ENCODE measurements around the gene ZNF532. TPM values are rescaled to one million over a fixed set of nuclear protein-coding genes. Genes with fewer than 3 reads are reported as not detected.
"Not testable (repeated sequence)": the region's sequence is repeated elsewhere in the genome, so short reads cannot be mapped to it uniquely, and the experiment has no call there.

The ZNF532 gene
- total RNA-seq, 1 experiment from 2014 or later = 21.0 TPM

DNA sequence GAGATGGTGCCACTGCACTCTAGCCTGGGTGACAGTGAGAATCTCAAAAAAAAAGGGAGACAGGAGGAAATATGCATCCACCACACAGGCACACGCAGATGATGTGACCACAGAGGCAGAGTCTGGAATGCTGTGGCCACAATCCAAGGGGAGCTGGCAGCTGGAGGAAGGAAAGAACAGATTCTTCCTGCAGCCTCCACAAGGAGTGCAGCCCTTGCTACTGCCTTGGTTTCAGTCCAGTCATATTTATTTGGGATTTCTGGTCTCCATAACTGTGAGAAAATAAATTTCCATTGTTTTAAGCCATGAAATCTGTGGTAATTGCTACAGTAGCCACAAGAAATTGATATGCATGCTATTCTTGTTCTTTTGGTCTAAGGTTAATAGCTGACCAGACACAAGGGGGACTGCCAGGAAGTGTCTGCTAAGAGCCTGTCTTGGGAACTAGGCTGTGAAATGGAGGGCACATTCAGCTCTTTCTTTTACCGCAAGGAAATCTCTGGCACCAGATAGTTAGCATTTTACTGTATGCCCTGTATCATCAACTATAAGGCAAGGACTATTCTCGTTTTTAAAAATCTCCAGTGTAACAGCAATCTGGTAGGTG, 141.9 kb downstream of the ZNF532 start:
- no peak for DNase-seq (ENCODE audit: low read depth)
- in situ Hi-C loops (cut with HindIII; ENCODE audit: low pct_unique_long_range_greater_than_20kb, low sequenced_read_pairs) = no loop called here

DNA sequence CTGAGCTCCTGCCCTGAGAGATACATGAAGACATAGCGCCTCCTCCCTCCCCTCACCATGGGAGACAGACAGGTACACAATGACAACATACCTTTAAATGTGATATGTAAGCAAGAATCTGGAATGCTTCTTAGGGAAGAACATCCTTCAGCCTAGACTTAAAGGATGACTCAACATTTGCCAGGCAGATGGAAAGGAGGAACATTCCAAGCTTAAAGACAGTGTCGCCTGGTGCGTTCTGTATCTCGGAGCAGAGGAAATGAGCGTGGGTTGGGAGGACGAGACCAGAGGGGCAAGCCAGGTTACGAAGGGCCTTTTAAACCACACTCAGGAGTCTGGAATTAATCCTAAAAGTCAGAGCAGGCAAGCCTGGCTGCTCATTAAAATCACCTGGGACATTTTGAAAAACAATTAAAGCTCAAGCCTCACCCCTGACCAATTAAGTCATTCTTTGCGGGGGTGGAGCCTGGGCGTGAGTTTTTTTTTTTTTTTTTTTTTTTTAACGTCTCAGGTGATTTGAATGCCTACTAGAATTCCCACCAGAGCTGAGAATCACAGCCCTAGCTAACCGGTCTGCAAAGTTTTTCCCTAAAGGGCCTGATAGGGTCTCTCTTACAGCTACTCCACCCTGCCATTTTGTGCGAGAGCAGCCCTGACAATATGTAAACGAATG, 143.8 kb downstream of the ZNF532 start:
- peak; percentile 31 for DNase-seq (ENCODE audit: low read depth)
- in situ Hi-C loops (cut with HindIII; ENCODE audit: low pct_unique_long_range_greater_than_20kb, low sequenced_read_pairs) = no loop called here

DNA sequence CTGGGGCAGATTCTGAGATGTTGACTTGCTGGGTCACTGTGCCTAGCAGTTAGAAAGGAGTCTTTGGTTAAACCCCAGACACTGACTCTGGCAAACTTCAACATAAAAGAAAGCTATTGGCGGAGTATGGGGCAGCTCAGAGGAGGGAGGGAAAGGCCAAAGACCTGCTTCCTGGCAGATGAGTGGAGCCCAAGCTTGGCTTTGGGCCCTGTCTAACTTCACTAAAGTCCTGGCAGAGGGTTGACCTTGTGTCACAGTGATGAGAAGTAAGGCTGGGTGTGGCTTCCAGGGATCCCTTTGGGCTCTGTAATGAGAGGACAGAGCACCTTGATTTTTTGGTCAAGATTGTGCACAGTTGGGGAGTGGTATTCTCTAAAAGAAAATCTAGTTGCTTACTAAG, 145.2 kb downstream of the ZNF532 start:
- DNase-seq (ENCODE audit: low read depth) = no peak

DNA sequence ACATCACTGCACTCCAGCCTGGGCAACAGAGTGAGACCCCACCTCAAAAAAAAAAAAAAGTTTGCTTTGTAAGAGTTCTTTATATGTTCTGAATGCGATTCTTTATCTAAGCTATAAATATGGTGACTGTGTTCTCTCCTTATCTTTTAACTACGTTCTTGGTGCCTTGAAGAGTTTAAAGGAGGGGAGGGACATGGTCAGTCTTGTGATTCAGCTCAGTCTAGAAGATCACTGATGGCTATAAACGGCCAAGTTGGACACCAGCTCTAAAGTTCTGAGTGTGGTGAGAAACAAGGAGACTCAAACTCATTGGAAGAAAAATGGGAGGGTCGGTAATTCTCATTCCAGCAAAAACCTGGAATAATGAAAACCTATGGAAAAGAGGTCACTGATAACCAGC, 146.6 kb downstream of the ZNF532 start:
- in situ Hi-C loops (cut with HindIII; ENCODE audit: low pct_unique_long_range_greater_than_20kb, low sequenced_read_pairs) = no loop called here
- no peak for DNase-seq (ENCODE audit: low read depth)

More for the DNA sequence above, 145.2 kb downstream of the ZNF532 start:
- in situ Hi-C loops (cut with HindIII; ENCODE audit: low pct_unique_long_range_greater_than_20kb, low sequenced_read_pairs) = no loop called here

DNA sequence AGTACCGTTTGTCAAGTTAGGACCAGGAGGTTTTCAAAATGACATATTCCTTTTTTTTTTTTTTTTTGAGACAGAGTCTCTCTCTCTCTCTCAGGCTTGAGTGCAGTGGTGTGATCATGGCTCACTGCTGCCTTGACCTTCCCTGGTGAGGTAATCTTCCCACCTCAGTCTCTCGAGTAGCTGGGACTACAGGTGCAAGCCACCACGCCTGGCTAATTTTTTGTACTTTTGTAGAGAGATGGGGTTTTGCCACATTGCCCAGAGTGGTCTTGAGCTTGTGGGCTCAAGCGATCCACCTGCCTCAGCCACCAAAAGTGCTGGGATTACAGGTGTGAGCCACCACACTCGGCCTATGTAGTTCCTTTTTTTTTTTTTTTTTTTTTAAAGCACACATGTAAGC, 147.1 kb downstream of the ZNF532 start:
- no peak for DNase-seq (ENCODE audit: low read depth)
- in situ Hi-C loops (cut with HindIII; ENCODE audit: low pct_unique_long_range_greater_than_20kb, low sequenced_read_pairs) = no loop called here

DNA sequence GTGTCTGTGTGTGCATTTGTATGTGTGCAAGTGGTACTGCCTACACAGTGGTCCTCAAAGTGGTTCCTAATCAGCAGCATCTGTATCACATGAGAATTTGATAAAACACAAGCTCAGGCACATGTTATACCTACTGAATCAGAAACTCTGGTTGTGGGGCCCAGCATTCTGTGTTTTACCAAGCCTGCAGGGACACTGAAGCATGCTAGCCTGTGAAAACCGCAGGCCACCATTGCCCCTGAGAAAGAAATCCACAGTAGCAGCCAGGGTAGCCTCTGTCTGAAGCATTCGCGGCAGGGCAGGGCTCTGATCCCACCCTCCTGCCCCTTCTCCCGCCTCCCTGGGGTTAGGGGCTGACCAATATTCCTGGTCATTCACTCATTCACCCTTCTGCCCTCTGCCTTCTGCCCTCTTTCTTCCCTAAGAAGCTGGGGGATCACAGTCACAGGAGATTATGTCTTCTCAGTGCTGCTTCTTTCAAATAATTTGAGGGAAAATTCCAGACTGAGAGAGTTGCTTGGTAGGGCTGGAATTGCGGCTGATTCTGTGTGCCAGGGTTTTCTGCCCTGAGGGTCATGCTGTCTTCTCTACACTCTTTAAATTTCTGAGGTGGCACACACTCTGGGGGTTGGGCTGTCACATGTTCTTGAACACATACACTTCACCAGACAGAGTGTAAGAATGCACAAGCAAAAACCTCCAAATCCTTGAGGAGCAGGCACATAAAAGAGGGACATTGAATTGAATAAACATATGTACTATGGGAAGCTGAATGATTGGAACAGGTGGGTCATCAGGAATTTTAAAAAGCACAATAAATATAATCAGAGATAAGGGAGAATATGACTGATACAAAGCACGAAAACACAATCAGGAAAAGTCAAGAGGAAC, 148.4 kb downstream of the ZNF532 start:
- in situ Hi-C loops (cut with HindIII; ENCODE audit: low pct_unique_long_range_greater_than_20kb, low sequenced_read_pairs) = no loop called here
- DNase-seq (ENCODE audit: low read depth) = no peak

DNA sequence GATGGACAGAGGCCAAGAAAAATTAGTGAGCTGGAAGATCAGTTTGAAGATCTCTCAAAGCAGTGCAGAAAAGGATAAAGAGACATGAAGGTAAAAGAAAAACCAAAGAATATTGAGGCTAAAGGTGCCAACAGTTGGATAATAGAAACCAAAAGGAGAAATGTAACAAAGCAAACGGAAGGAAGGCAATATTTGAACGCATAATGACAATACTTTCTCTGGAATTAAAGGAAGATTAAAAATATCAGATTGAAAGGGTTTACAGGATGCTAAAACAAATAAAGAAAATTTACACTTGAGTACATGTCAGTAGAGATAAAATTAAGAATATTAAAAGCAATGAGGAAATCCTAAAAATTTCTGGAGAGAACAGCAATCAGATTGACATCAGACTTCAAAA, 149.1 kb downstream of the ZNF532 start:
- no peak for DNase-seq (ENCODE audit: low read depth)
- in situ Hi-C loops (cut with HindIII; ENCODE audit: low pct_unique_long_range_greater_than_20kb, low sequenced_read_pairs) = no loop called here

DNA sequence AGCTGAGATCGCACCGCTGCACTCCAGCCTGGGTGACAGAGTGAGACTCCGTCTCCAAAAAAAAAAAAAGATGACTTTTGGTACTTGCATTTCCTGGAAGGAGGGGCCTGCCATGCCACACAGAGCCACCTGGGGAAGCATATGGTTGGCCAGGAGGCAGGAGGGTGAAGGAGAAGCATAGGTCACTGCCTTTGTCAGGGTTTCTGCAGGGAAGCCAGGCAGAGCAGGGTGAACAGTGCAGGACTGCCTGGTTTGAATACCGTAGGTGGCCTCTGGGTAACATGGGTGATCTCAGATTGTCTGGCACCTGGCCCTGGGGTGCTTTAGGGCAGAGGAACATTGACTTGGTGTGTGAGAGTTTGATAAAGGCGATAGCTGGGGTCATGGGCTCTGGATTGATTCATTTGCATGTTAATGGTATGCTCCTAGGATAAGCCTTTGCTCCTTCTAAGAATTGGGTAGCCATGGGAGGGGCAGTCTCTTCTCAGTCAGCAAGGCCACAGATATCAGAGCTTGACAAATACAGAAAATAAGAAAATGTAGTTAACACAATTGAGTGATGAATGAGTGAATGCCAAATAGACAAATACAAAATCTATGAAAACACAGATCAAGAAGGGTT, 151.0 kb downstream of the ZNF532 start:
- in situ Hi-C loops (cut with HindIII; ENCODE audit: low pct_unique_long_range_greater_than_20kb, low sequenced_read_pairs) = no loop called here

DNA sequence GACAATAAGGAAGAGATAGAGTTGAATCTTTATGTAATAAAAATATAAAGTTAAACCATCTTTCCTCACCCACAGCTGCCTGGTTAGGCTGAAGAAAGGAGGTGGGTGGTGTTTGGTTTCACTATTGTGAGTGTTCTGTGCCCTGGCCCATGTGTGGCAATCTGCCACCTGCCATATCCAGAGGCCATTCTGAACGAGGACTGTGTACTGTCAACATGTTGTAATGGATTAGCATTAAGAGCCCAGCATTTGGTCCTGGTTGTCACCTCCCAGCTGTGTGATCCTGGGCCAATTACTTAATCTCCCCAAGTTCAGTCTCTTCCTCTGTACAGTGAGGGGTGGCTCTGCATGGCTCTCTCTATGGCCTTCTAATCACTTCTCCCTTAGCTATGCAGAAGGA, 156.8 kb downstream of the ZNF532 start:
- in situ Hi-C loops (cut with HindIII; ENCODE audit: low pct_unique_long_range_greater_than_20kb, low sequenced_read_pairs) = no loop called here
- DNase-seq (ENCODE audit: low read depth) = no peak

More for the DNA sequence above, 151.0 kb downstream of the ZNF532 start:
- no peak for DNase-seq (ENCODE audit: low read depth)

DNA sequence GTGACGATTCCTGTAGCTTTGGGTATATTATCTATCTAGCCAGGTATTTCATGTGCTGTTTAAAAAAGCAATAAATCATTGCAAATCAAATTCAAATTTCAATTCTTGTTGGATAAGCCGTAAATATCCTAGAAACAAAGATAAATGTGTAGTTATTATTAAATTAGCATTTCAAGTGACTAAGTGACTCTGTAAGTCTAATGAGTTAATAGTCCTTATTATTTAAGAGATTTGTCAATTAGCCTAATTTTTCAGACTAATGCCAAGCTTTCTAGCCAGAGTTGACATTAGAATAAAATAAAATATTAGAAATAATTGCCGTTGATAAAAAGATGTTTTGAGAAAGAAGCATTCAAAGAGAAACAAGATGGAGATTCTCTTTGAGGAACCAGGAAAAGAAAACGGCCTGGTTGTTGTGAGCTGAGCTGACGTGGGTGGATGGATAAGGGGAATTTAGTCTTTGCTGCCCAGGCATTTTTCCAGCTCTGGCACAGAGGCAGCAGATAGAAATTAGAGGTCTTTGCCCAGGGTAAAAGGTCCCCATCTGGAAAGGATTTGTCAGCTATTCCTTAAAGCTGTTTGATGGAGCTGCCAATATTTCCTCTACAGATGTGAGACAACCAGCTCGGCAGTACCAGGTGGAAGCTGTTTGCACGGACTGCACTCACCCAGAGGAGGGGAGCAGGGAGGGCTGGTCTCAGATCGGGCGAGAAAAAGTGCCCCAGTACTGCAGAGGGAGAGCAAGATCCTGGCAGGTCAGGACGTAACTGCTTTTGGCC, 157.7 kb downstream of the ZNF532 start:
- in situ Hi-C loops (cut with HindIII; ENCODE audit: low pct_unique_long_range_greater_than_20kb, low sequenced_read_pairs) = no loop called here
- DNase-seq (ENCODE audit: low read depth) = no peak

DNA sequence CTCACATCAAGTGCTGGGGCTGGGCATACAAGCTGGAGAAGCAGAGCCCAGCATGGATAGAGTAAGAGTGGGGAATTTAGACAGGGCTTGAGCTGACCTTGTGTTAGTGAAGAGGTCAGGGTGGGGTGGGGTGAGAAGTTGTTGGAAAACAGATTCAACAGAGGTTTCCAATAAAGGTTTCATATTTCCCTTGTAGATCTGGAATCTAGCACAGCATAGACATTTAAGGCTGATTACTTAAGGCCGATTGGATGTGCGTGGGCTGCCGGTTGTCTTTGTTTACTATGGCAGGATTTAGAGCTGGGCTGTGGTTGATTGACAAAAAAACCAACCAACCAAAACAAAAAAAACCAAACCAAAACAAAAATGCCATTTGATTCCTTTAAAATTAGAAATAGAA, 160.2 kb downstream of the ZNF532 start:
- no peak for DNase-seq (ENCODE audit: low read depth)
- in situ Hi-C loops (cut with HindIII; ENCODE audit: low pct_unique_long_range_greater_than_20kb, low sequenced_read_pairs) = no loop called here

DNA sequence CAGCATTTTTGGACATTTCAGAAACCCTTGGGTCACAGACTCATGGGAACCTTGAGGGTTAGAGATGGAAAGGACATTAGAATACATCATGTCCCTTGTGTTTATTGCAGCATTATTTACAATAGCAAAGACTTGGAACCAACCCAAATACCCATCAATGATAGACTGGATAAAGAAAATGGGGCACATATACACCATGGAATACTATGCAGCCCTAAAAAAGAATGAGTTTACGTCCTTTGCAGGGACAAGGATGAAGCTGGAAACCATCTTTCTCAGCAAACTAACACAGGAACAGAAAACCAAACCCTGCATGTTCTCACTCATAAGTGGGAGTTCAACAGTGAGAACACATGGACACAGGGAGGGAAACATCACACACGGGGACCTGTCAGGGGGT, 160.9 kb downstream of the ZNF532 start:
- in situ Hi-C loops (cut with HindIII; ENCODE audit: low pct_unique_long_range_greater_than_20kb, low sequenced_read_pairs); DNase-seq (ENCODE audit: low read depth): not testable (repeated sequence)

DNA sequence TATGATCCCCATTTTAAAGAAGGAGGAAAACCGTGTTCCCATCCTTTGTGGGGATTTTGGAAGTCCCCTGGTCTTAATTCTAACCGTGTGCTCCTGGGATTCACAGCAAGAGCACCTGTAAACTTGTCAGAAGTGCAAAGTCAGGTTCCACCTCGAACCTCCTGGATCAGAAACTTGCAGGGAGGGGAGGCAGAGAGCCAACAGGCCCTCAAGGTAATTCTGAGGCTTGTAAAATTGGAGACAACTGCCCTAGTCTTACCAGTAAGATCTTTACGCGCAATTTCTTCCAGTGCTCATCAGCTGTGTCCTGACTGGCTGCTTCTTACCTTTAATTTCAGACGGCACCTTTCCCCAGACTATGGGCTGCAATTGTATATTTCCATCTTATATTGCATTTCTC, 161.7 kb downstream of the ZNF532 start:
- no peak for DNase-seq (ENCODE audit: low read depth)
- in situ Hi-C loops (cut with HindIII; ENCODE audit: low pct_unique_long_range_greater_than_20kb, low sequenced_read_pairs) = no loop called here

DNA sequence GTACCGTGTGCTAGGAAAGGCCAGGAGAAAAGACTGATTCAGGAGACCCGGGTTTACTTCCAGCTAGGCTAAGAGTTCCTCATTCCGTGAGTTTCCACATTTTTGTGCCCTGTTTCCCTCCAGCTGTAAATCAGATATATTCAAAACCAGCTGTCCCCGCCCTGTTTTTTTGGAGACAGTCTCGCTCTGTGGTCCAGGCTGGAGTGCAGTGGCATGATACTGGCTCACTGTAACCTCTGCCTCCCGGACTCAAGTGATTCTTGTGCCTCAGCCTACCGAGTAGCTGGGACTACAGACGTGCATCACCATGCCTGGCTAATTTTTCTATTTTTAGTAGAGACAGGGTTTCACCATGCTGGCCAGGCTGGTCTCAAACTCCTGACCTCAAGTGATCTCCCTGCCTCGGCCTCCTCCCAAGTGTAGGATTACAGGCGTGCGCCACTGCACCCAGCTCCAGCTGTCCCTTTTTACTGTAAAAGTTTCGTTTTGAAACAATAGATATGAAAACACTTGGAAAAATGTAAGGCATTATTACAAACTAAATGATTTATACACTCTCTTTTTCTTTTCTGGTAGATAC, 162.2 kb downstream of the ZNF532 start:
- in situ Hi-C loops (cut with HindIII; ENCODE audit: low pct_unique_long_range_greater_than_20kb, low sequenced_read_pairs) = no loop called here

DNA sequence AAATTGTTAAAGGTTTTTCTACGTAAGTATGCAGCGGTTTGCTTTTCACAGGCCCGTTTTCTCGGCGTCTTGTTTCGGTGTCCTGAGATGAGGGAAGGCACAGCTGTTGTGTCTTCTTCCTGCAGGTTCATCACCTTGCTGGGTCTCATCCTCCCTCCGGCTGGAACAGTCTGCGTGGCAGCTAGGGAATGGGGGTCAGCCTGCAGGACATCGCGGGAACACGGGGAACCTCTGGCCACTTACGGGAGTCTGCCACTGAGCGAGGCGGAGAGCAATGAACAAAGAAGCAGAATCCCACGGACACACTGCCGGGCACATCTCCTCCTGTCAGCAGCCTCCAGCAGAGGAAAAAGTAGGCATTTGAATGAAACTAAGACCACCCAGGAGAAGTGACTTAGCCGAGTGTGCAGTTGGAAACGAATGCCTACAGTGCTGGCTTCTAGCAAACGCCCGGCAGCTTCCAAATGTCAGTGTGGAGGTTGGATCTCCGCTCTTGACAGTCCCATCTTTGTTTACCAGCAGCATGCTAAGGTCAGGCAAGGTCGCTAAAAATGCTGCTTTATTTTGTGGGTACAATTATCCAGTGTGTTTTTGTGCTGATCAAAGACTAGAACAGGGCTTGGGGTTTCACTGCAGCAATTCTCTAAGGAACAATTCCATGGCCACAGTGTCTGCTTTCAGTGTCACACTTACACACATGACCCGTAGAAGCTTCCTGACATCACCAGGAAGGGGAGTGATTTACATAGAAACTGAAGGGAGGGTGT, 165.2 kb downstream of the ZNF532 start:
- no peak for DNase-seq (ENCODE audit: low read depth)
- in situ Hi-C loops (cut with HindIII; ENCODE audit: low pct_unique_long_range_greater_than_20kb, low sequenced_read_pairs) = no loop called here

More for the DNA sequence above, 162.2 kb downstream of the ZNF532 start:
- DNase-seq (ENCODE audit: low read depth) = no peak

DNA sequence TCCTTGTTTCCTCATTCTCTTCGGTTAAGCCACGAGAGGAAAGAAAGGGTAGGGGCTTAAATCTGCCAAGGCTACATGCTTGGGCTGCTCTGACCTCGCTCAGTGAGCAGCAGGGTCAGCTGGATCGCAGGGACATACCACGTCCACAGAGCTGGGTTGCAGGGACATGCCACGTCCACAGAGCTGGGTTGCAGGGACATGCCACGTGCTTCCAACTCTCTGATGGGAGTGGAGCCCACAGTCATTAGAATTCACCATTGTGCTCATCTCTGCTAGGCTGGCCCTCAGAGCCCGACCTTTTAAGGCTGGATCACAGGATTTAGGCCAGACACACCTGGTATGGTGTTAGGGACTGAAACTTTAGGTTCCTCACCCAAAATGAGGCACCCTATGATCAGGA, 167.6 kb downstream of the ZNF532 start:
- in situ Hi-C loops (cut with HindIII; ENCODE audit: low pct_unique_long_range_greater_than_20kb, low sequenced_read_pairs) = no loop called here
- no peak for DNase-seq (ENCODE audit: low read depth)

DNA sequence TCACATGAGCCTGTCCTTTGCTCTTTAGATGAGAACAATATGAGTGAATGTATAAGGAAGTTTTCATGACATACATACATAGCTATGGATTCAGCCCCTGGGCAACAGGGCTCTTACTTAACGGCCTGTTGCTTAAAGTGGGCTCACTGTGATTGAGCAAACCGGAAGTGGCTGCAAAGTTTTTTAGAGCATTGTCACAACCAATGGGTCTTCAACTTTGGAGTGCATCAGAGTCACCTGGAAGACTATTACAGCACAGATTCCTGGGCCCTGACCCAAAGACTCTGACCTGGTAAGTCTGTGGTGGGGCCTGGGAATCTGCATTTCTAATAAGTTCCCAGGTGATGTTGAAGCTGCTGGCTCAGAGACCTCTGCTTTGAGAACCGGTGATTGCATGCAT, 168.7 kb downstream of the ZNF532 start:
- in situ Hi-C loops (cut with HindIII; ENCODE audit: low pct_unique_long_range_greater_than_20kb, low sequenced_read_pairs) = no loop called here
- no peak for DNase-seq (ENCODE audit: low read depth)
